HG02981 (cell line): ENCODE data around the gene CNTROB.
A peak's percentile ranks its signal among the peaks of the same experiment; 100 is the strongest.

ENCODE experiments used
- ATAC-seq: cut with Tn5 transposase; IDR thresholded peaks from one replicate; pipeline ENCODE4 v1.9.1; 2021; ENCODE audit warnings: mild to moderate bottlenecking, moderate library complexity; ENCODE audit not compliant: unreplicated experiment

CNTROB gene

GRCh38 chr17:7982173-7982572 is 50.2 kb downstream of the CNTROB start:
- no peak for ATAC-seq

GRCh38 chr17:7982666-7983065 is 50.7 kb downstream of the CNTROB start:
- ATAC-seq: no peak

- no peak for ATAC-seq
Observed at GRCh38 chr17:7984904-7985303, 52.9 kb downstream of the CNTROB start.

GRCh38 chr17:7987112-7987893 is 55.3 kb downstream of the CNTROB start:
- ATAC-seq: no peak

GRCh38 chr17:7988750-7989178 is 56.8 kb downstream of the CNTROB start:
- no peak for ATAC-seq

- peak; percentile 65 for ATAC-seq
Observed at GRCh38 chr17:7989781-7990655, 58.0 kb downstream of the CNTROB start.

- ATAC-seq: no peak
Observed at GRCh38 chr17:7992516-7992915, 60.5 kb downstream of the CNTROB start.

- no peak for ATAC-seq
Observed at GRCh38 chr17:7992924-7993323, 60.9 kb downstream of the CNTROB start.

- no peak for ATAC-seq
Observed at GRCh38 chr17:7993972-7994589, 62.1 kb downstream of the CNTROB start.

- no peak for ATAC-seq
Observed at GRCh38 chr17:7995724-7996123, 63.7 kb downstream of the CNTROB start.

GRCh38 chr17:7997186-7997585 is 65.2 kb downstream of the CNTROB start:
- no peak for ATAC-seq
